Choroid plexus epithelial cell (primary cell): ENCODE data around the gene UCKL1.
"Not testable (repeated sequence)": the region's sequence is repeated elsewhere in the genome, so short reads cannot be mapped to it uniquely, and the experiment has no call there.

Experiments
- DNase-seq: peaks from one replicate; pipeline ENCODE4 v3.0.0-alpha.2; 2010; ENCODE audit warnings: low read depth
- H3K4me3 ChIP-seq: 2 replicates; pipeline ENCODE4 v1.5.1; 2011; ENCODE audit warnings: low read depth, mild to moderate bottlenecking, control low read depth, low read length, moderate library complexity
- TF ChIP-seq, protein P1 (sequence below): conservative IDR thresholded peaks from 2 replicates; pipeline ENCODE4 v1.5.1; 2011; ENCODE audit warnings: low read depth, mild to moderate bottlenecking, control low read depth, inconsistent platforms, low read length, moderate library complexity

UCKL1 gene

DNA sequence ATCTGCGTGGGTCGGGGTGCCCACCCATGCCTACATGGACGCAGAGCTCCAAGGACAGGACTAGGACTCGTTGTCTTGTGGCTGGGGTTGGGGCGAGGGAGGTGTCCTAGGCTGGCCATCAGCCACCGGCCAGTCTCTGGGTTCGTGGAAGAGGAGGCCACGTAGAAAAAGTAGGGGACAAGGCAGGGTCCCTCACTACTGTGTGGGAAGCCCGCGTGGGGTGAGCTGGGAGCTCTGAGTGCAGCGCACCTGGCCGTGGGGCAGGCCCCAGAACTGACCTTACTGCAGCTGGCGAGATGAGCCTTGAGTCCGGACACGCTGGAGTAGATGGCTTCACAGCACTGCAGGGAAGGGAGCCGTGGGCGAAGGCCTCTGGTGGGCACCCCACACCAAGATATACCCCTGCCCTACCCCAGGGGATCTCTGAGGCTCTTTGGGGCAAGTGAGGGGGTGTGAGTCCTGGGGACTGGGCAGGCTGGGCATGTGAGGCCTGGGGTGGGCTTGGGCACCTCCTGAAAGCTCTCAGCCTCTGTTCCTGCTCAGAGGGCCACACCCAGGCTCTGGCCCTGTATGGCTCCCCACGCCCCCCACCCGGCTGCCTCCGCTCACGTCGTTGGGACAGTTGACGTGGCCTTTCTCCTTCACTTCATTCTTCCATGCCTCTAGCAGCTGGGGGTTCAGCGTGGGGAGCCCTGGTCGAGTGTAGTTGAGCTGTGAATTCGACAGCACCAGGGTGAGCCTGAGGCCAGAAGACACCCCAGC, 5.6 kb upstream of the UCKL1 start:
- TF ChIP-seq, protein P1, sequence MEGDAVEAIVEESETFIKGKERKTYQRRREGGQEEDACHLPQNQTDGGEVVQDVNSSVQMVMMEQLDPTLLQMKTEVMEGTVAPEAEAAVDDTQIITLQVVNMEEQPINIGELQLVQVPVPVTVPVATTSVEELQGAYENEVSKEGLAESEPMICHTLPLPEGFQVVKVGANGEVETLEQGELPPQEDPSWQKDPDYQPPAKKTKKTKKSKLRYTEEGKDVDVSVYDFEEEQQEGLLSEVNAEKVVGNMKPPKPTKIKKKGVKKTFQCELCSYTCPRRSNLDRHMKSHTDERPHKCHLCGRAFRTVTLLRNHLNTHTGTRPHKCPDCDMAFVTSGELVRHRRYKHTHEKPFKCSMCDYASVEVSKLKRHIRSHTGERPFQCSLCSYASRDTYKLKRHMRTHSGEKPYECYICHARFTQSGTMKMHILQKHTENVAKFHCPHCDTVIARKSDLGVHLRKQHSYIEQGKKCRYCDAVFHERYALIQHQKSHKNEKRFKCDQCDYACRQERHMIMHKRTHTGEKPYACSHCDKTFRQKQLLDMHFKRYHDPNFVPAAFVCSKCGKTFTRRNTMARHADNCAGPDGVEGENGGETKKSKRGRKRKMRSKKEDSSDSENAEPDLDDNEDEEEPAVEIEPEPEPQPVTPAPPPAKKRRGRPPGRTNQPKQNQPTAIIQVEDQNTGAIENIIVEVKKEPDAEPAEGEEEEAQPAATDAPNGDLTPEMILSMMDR = no peak
- no peak for DNase-seq
- H3K4me3 ChIP-seq = no peak overlapping the region

DNA sequence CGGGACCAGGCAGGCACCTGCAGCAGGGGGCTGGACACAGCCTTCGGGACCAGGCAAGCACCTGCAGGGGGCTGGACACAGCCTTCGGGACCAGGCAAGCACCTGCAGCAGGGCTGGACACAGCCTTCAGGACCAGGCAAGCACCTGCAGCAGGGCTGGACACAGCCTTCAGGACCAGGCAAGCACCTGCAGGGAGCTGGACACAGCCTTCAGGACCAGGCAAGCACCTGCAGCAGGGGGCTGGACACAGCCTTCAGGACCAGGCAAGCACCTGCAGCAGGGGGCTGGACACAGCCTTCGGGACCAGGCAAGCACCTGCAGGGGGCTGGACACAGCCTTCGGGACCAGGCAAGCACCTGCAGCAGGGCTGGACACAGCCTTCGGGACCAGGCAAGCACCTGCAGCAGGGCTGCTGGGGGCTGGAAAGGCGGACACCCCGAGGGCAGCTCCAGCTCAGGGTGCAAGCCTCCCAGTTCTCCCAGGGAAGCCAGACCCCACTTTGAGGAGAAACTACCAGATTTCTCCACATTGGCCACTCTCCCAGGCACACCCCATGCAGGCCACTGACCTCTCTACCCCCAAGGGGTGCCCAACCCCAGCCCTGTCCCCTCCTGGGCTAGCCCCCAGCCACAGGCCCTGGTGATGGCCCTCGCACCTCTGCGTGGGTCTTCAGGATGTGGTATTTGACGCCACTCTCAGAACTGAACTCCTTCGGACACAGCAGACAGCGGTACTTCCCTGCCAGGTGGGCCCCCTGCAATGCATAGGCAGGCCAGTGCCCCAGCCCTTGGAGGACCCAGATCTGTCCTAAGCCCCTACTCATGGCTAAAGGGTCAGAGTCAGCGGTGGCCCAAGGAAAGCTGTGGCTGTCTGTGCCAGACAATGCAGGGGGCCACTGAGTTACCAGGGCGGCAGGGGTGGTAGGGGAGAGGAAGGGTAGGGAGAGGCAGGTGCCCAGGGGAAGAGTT, 4.7 kb upstream of the UCKL1 start:
- not testable (repeated sequence) for DNase-seq, H3K4me3 ChIP-seq

DNA sequence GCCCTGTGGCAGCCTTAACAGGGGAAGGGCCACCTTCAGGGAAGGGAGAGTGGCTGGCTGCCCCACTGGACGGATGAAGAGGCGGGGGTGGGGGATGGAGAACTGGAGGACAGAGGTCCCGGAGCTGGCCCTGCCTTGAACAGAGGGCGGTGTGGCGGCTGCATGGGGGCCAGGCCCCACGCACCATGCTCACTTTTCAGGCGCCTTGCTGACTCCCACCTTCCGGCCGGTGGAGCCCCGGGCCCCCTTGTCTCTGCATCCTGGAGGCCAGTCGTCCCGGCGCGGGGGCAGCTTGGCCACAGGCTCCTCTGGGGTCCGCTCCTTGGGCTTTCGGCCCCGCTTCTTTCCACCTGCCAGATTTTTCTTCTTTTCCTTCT, 3.5 kb upstream of the UCKL1 start:
- TF ChIP-seq, protein P1 = no peak
- no peak overlapping the region for H3K4me3 ChIP-seq
- no peak for DNase-seq

DNA sequence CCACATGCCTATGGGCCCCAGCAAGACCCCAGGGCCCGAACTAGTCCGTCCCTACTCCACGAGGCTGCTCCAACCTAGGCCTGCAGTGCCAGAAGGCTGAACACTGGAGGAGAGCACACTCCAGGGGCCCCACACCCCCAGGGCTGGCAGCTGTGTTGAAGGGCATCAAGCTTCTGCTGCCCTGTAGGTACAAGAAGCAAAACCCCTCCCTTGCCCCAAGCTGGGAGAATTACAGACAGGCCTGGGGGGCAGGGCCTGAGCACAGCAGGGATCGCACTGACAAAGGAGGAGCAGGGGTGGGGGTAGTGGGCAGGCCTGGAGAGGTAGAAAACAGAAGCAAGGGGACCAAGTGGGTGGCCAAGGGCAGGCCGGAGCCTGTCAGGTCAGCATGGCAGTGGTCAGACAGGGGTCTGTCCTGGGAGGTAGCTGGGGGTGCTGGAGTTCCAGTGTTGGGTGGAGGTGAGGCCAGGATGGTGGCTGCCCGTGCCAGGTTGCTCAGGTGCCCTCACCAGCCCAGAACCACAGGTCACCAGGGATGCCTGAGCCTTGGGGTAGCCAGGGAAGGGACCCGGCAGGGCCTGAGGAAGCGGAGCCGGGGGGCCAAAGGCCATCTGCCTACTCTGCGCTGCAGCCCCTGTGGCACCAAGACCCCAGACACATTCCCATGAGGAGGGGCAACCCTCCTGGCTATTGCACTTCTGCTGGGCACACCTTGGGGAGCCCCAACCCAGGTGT, 2.9 kb upstream of the UCKL1 start:
- no peak overlapping the region for H3K4me3 ChIP-seq
- TF ChIP-seq, protein P1 = no peak
- no peak for DNase-seq

DNA sequence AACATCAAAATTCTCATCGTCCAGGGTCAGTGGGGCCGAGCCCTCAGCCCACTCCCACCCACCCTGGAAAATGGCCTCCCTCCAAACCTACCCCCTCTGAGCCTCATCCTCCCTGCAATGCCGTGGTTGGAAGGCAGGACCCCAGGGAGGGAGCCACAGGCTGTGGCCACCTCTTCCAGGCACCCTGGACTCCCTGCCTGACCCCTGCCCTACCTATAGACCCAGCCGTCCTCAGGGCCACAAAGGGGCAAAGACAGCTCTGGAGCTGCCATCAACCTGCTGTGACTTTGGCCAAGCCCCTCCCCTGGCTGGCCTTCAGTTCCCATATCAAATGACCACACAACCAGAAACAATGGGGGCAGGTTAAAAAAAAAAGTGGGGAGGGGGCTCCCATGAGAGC, 2.3 kb upstream of the UCKL1 start:
- TF ChIP-seq, protein P1 = no peak
- DNase-seq = no peak
- no peak overlapping the region for H3K4me3 ChIP-seq

DNA sequence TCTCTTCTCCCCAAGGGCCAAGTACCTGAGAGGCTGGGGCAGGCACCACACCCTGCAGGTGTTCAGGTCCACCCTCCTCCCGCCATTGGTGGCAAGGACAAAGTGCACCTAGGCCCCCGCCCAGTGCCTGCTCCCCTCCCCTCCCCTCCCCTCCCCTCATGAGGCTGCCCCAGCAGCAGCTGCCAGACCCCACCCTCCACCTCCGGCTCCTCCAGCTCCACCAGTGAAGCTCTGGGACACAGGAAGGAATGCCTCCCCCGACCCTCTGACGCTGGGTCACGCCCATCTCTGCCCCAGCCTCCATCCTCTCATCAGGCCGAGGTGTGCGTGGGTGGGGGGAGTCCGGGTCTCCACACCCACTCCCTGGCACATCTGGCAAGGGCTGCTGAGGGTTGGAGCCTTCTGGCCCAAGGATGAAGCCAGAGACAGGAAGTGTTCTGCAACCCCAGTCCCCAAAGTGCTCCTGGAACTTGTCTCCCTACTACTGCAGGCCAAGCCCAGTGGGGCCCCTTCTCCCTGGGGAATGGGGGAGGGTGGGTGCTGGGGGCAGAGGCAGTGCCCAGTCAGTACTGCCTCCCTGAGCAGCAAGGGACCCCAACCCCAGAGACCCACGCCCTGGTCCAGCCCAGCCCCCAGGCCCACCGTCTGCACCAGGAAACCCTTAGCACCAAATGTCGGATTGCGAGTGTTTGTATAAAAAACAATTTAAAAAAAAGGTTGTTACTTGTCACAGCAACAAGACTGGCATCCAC, 1.6 kb upstream of the UCKL1 start:
- TF ChIP-seq, protein P1 = no peak
- no peak overlapping the region for H3K4me3 ChIP-seq
- no peak for DNase-seq
